Thoracic aorta (tissue), 2 donors: ENCODE results near the gene MYBL2. TPM values are rescaled to one million over a fixed set of nuclear protein-coding genes. Genes with fewer than 3 reads are reported as not detected.

Source experiments
- ATAC-seq: fragments of 150-250 bp; one replicate; pipeline ENCODE4 v1.8.0; 2017; ENCODE audit warnings: low read depth; ENCODE audit not compliant: insufficient number of reproducible peaks, low FRiP score
- DNase-seq: peaks from one replicate; pipeline ENCODE4 v3.0.0-alpha.2; 2020; ENCODE audit warnings: low spot score
- H3K27ac ChIP-seq, 2 donors: fragments of 200-600 bp; sonication (generic); 1 replicate in 1 of 2; 2 replicates in 1 of 2; pipeline ENCODE4 v1.5.1; 2016; ENCODE audit warnings: mild to moderate bottlenecking in 2 of 2, moderate library complexity in 2 of 2
- H3K27me3 ChIP-seq: fragments of 200-600 bp; sonication (generic); replicated peaks from 2 replicates; pipeline ENCODE4 v1.6.0; 2016; ENCODE audit warnings: mild to moderate bottlenecking; ENCODE audit not compliant: insufficient read depth
- H3K36me3 ChIP-seq: fragments of 200-600 bp; sonication (generic); one replicate; pipeline ENCODE4 v1.5.1; 2016
- H3K4me1 ChIP-seq, 2 donors: fragments of 200-600 bp; sonication (generic); 1 replicate in 1 of 2; 2 replicates in 1 of 2; pipeline versions ENCODE4 v1.5.1 to v1.6.0; 2016; ENCODE audit warnings: low read depth in 2 of 2, mild to moderate bottlenecking in 1 of 2; ENCODE audit not compliant: control insufficient read depth in 1 of 2
- H3K4me3 ChIP-seq: fragments of 200-600 bp; sonication (generic); 2 replicates; pipeline ENCODE4 v1.5.1; 2016; ENCODE audit warnings: mild to moderate bottlenecking
- H3K9me3 ChIP-seq: fragments of 200-600 bp; sonication (generic); 2 replicates; pipeline ENCODE4 v1.5.1; 2016
- CTCF ChIP-seq: fragments of 200-600 bp; sonication (generic); IDR thresholded peaks from one replicate; pipeline ENCODE4 v1.5.1; 2019; ENCODE audit warnings: antibody characterized with exemption
- total RNA-seq, 2 donors: library from RNA; depleted of rRNA; stranded (reverse); fragments of >200 nt; gene quantifications; one replicate each; pipeline versions ENCODE4 v1.1.0 to v1.2.3, GENCODE V29; 2016

The MYBL2 gene
- total RNA-seq, 2 donors from 2014 or later: 0.78 to 0.81 TPM

GRCh38 chr20:43695571-43695970, 28.7 kb downstream of the MYBL2 start:
- ATAC-seq (no peak), DNase-seq (no peak)
- no peaks in the 10 kb centered on the region for H3K27me3 ChIP-seq
- H3K27ac ChIP-seq: no peak overlapping the region
- H3K9me3 ChIP-seq: no peaks in the 10 kb centered on the region
- TF ChIP-seq CTCF: no peak
- H3K4me1 ChIP-seq: no peaks in the 10 kb centered on the region
- H3K4me3 ChIP-seq: no peak overlapping the region
- H3K36me3 ChIP-seq: no peaks in the 10 kb centered on the region

DNA sequence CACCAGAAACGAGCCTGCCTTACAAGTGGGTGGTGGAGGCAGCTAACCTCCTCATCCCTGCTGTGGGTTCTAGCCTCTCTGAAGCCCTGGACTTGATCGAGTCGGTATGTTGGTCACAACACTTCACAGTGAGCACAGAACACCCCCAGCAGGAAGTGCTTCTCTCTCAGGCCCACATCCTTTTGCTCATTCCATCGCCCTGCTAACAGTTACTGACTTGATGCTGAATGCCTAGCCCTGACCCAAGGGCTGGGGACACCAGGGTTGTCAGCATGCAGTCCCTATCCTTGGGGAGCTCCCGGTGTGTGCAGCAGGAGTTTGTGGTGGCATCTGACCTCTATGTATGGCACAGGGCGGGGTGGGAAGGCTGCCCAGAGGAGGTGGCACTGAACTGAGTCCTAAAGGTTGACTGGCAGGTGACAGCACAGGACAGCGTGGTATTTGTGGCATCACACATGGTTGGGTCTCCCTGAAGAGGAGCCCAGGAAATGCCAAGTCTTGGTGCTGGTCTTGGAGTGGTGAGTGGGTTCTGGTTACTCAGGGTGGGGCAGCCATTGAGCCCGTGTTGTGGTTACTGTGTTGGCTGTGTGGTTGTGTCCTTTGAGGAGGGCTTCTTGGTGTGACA, 33.1 kb downstream of the MYBL2 start:
- TF ChIP-seq CTCF: no peak
- Histone ChIP-seq H3K36me3 (no peaks in the 10 kb centered on the region), H3K27ac (no peak overlapping the region), H3K27me3 (no peaks in the 10 kb centered on the region), H3K4me1 (no peaks in the 10 kb centered on the region), H3K4me3 (no peak overlapping the region), H3K9me3 (no peaks in the 10 kb centered on the region)
- no peak for DNase-seq
- no peak for ATAC-seq

- Histone ChIP-seq H3K4me3 (no peak overlapping the region), H3K4me1 (no peaks in the 10 kb centered on the region), H3K27ac (no peak overlapping the region), H3K9me3 (no peaks in the 10 kb centered on the region), H3K36me3 (no peaks in the 10 kb centered on the region), H3K27me3 (no peaks in the 10 kb centered on the region)
- no peak for ATAC-seq
- no peak for DNase-seq
- TF ChIP-seq CTCF: no peak
These were observed 33.7 kb downstream of the MYBL2 start for GRCh38 chr20:43700627-43701026.

GRCh38 chr20:43702502-43702901, 35.6 kb downstream of the MYBL2 start:
- no peak for DNase-seq
- H3K4me3 ChIP-seq: no peak overlapping the region
- H3K27me3 ChIP-seq: no peaks in the 10 kb centered on the region
- H3K4me1 ChIP-seq: no peaks in the 10 kb centered on the region
- TF ChIP-seq CTCF: no peak
- no peak overlapping the region for H3K27ac ChIP-seq
- no peaks in the 10 kb centered on the region for H3K36me3 ChIP-seq
- H3K9me3 ChIP-seq: no peaks in the 10 kb centered on the region
- ATAC-seq: no peak

GRCh38 chr20:43710370-43711044, 43.6 kb downstream of the MYBL2 start:
- ATAC-seq (no peak), DNase-seq (no peak)
- Histone ChIP-seq H3K27me3 (no peaks in the 10 kb centered on the region), H3K36me3 (no peaks in the 10 kb centered on the region), H3K4me1 (no peaks in the 10 kb centered on the region), H3K4me3 (no peak overlapping the region), H3K27ac (no peak overlapping the region), H3K9me3 (no peaks in the 10 kb centered on the region)
- no peak for TF ChIP-seq CTCF
